HG03521 (cell line): ENCODE measurements around the gene SPPL2C.

ENCODE experiments used
- ATAC-seq: cut with Tn5 transposase; IDR thresholded peaks from one replicate; pipeline ENCODE4 v1.9.1; 2021; ENCODE audit warnings: mild to moderate bottlenecking, moderate library complexity; ENCODE audit not compliant: unreplicated experiment

SPPL2C gene

DNA sequence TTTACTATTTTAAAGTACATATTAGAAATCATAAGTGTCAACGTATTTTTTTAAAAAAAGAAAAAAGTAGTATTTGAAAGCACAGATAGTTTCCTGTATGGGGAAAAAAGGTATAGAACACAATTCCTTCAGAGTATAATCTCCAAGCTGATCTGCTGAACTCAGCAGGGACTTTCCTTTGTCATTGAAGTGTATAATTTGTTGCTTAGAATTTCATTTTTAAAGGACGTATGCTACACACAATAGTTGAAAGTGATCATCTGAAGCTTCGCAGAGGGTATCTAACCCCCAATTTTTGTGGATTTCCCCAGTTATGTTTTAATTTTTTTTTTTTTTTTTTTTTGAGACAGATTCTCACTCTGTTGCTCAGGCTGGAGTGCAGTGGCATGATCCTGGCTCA lies 29.5 kb downstream of the SPPL2C start:
- ATAC-seq, result no peak

DNA sequence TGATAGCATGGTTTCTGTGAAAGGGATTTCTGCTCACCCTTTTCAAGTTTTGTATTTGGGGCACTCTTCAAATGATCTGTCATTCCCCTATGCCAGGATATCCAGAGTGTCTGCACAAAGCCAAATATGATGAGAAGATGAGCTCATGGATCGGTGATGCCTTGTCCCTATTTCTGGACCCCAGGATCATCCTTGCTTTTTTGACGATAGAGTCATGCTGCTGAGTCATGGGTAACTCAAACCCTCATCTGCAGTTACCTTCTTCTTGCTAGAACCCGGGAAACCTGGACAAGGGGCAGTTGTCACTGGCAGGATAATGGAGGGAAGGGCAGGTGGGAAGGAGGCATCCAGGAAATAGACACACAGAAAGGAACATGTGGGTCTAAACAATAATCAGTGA lies 31.9 kb downstream of the SPPL2C start:
- ATAC-seq, result no peak

DNA sequence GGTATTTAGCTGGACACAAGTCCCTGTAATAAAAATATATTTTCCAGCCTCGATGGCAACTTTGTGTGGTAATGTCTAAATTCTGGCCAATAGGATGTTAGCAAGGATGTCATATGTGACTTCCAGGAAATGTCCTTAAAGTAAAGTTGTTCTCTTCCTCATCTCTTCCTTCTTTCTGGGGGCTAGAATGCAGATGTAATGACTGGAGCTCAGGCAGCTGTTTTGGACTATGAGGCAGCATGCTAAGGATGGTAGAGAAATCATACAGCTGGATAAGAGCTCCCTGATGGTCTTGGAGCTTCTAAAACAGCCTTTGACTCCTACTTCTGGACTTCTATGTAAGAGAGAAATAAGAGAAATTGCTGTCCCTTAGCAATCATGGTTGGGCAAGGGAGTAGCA lies 32.8 kb downstream of the SPPL2C start:
- no peak for ATAC-seq

GRCh38 chr17:45883063-45883462 lies 38.4 kb downstream of the SPPL2C start:
- ATAC-seq, result no peak

GRCh38 chr17:45886852-45887251 lies 42.2 kb downstream of the SPPL2C start:
- ATAC-seq, result no peak

GRCh38 chr17:45888392-45888791 lies 43.7 kb downstream of the SPPL2C start:
- ATAC-seq, result no peak

- no peak for ATAC-seq
Observed at GRCh38 chr17:45889579-45889978, 44.9 kb downstream of the SPPL2C start.

GRCh38 chr17:45893725-45894021 lies 49.0 kb downstream of the SPPL2C start:
- ATAC-seq, result no peak

DNA sequence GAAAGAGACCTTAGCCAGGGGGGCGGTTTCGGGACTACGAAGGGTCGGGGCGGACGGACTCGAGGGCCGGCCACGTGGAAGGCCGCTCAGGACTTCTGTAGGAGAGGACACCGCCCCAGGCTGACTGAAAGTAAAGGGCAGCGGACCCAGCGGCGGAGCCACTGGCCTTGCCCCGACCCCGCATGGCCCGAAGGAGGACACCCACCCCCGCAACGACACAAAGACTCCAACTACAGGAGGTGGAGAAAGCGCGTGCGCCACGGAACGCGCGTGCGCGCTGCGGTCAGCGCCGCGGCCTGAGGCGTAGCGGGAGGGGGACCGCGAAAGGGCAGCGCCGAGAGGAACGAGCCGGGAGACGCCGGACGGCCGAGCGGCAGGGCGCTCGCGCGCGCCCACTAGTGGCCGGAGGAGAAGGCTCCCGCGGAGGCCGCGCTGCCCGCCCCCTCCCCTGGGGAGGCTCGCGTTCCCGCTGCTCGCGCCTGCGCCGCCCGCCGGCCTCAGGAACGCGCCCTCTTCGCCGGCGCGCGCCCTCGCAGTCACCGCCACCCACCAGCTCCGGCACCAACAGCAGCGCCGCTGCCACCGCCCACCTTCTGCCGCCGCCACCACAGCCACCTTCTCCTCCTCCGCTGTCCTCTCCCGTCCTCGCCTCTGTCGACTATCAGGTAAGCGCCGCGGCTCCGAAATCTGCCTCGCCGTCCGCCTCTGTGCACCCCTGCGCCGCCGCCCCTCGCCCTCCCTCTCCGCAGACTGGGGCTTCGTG lies 49.5 kb downstream of the SPPL2C start, which contains the start of gene MAPT:
MAPT (plus strand) TSS at position 533 of the 763 bp plus-strand sequence. CDS start 67,784 bp downstream, outside the sequence.
- peak; percentile 78 for ATAC-seq

DNA sequence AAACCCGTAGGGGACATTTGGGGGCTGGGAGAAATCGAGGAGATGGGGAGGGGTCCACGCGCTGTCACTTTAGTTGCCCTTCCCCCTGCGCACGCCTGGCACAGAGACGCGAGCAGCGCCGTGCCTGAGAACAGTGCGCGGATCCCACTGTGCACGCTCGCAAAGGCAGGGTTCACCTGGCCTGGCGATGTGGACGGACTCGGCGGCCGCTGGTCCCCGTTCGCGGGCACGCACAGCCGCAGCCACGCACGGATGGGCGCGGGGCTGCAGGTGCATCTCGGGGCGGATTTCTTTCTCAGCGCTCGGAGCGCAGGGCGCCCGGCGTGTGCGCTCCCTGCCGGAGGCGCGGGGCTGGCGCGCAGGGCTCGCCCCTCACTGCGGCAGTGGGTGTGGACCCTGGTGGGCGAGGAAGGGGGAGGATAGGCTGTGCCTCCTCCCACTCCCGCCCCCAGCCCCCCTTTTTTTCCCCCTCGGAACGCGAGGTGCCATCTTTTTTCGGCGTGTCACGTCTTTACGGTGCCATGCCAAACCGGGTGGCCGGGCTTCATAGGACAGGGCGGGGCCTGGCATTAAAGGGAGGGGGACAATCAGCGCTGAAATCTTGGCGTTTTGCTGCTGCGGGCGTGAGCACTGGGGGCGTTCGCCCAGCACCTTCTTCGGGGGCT lies 50.8 kb downstream of the SPPL2C start:
- ATAC-seq, result no peak

DNA sequence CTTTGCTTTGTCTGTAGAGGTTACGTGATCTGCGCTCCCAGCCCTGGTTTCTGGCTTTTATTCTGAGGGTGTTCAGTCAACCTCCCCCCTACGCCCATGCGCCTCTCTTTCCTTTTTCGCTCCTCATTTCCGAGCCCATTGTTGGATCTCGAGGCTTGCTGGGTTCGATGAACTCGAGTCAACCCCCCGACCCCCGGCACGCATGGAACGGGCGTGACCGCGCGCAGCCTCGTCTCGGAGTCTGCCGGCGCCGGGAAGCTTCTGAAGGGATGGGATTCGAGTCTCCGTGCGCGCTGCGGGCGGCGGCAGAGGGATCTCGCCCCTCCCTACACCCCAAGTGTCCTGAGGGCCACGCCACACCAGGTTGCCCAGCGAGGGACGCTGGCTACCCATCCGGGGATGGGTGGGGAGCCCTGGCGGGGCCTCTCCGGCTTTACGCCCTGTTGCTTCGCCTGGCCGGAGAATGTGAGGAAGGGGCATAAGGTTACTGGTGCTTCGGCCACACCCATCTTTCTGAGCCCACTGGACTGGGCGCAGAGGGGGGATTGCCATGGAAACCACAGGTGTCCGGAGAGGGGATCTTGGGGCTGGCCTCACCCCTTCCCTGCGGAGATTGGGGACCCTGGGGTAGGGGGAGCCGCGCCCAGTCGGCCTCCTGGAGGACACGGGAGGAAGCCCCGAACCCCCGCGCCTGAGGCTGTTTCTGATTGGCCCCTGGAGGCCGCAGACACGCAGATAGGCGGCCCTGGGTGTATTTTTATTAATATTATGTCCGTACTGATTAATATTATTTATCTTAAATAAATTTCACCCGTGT lies 51.5 kb downstream of the SPPL2C start:
- ATAC-seq, result no peak
